WTC11 (cell line): Measurements from ENCODE around the gene TRIM44. TPM values are rescaled to one million over a fixed set of nuclear protein-coding genes. Genes with fewer than 3 reads are reported as not detected.
A peak's percentile ranks its signal among the peaks of the same experiment; 100 is the strongest.

Experiments used
- ATAC-seq: fragments of 200-7000 bp; cut with Tn5 transposase; 2 replicates; pipeline ENCODE4 v1.10.0; 2021; ENCODE audit warnings: mild to moderate bottlenecking, moderate library complexity
- CTCF ChIA-PET: fragments of 300-600 bp; sonication (Branson Sonifier 250); formaldehyde crosslinking; loops from one replicate; lab custom pipeline; 2021; ENCODE audit warnings: antibody characterized with exemption; lab: Charles Lee
- POLR2A ChIA-PET: fragments of 350-600 bp; sonication (Branson Sonifier 250); formaldehyde crosslinking; loops from one replicate; lab custom pipeline; 2021; ENCODE audit warnings: antibody characterized with exemption; lab: Charles Lee
- DNase-seq: peaks from one replicate; pipeline ENCODE4 v3.0.0; 2021; ENCODE audit warnings: low spot score
- H3K27ac Mint-ChIP-seq: 2 replicates; pipeline ENCODE4 v1.8.0; 2021; ENCODE audit warnings: mixed read lengths
- H3K27me3 Mint-ChIP-seq: 2 replicates; pipeline ENCODE4 v1.8.0; 2021; ENCODE audit warnings: low read depth, mild to moderate bottlenecking, moderate library complexity, mixed read lengths
- H3K36me3 Mint-ChIP-seq: 2 replicates; pipeline ENCODE4 v1.8.0; 2021; ENCODE audit warnings: mixed read lengths
- H3K4me1 Mint-ChIP-seq: 2 replicates; pipeline ENCODE4 v1.8.0; 2022; ENCODE audit warnings: mixed read lengths
- H3K4me3 Mint-ChIP-seq: 2 replicates; pipeline ENCODE4 v1.8.0; 2021; ENCODE audit warnings: mild to moderate bottlenecking, moderate library complexity, mixed read lengths
- H3K9me3 Mint-ChIP-seq: 2 replicates; pipeline ENCODE4 v1.8.0; 2021; ENCODE audit warnings: mixed read lengths
- AFF4 ChIP-seq: sonication (generic); formaldehyde crosslinking; IDR thresholded peaks from 2 replicates; pipeline ENCODE4 v1.8.1; 2023; ENCODE audit warnings: mild to moderate bottlenecking, missing genetic modification reagents, borderline replicate concordance
- AR ChIP-seq: fragments of 250-450 bp; sonication (Bioruptor Pico); IDR thresholded peaks from 2 replicates; pipeline ENCODE4 v1.9.0; 2021; ENCODE audit warnings: mild to moderate bottlenecking
- CTCF ChIP-seq: fragments of 200-600 bp; IDR thresholded peaks from 2 replicates; pipeline ENCODE4 v1.8.0; 2022; ENCODE audit warnings: antibody characterized with exemption
- EMX1 ChIP-seq: fragments of 250-450 bp; sonication (Bioruptor Pico); IDR thresholded peaks from 2 replicates; pipeline ENCODE4 v1.8.0; 2021; ENCODE audit warnings: mild to moderate bottlenecking
- ESRRA ChIP-seq: sonication (generic); formaldehyde crosslinking; IDR thresholded peaks from 2 replicates; pipeline ENCODE4 v1.8.1; 2022; ENCODE audit warnings: mild to moderate bottlenecking, missing genetic modification reagents, borderline replicate concordance
- FOXK1 ChIP-seq: sonication (generic); formaldehyde crosslinking; IDR thresholded peaks from 2 replicates; pipeline ENCODE4 v1.8.0; 2022; ENCODE audit warnings: mild to moderate bottlenecking, moderate library complexity, missing genetic modification reagents
- FOXP1 ChIP-seq: sonication (generic); formaldehyde crosslinking; IDR thresholded peaks from 2 replicates; pipeline ENCODE4 v1.8.0; 2022; ENCODE audit warnings: missing genetic modification reagents, mild to moderate bottlenecking, moderate library complexity, borderline replicate concordance
- HMGA2 ChIP-seq: fragments of 250-450 bp; sonication (Bioruptor Pico); IDR thresholded peaks from 2 replicates; pipeline ENCODE4 v1.4.0; 2021; ENCODE audit warnings: mild to moderate bottlenecking, moderate library complexity
- IRF1 ChIP-seq: sonication (generic); formaldehyde crosslinking; IDR thresholded peaks from 2 replicates; pipeline ENCODE4 v1.8.0; 2023; ENCODE audit warnings: missing genetic modification reagents
- JUN ChIP-seq: sonication (generic); formaldehyde crosslinking; IDR thresholded peaks from 2 replicates; pipeline ENCODE4 v1.8.0; 2023; ENCODE audit warnings: mild to moderate bottlenecking, missing genetic modification reagents
- MLX ChIP-seq: sonication (generic); formaldehyde crosslinking; IDR thresholded peaks from 2 replicates; pipeline ENCODE4 v1.8.1; 2023; ENCODE audit warnings: mild to moderate bottlenecking, missing genetic modification reagents, moderate library complexity
- NFE2L1 ChIP-seq: sonication (generic); formaldehyde crosslinking; IDR thresholded peaks from 2 replicates; pipeline ENCODE4 v1.8.1; 2023; ENCODE audit warnings: missing genetic modification reagents
- NFYB ChIP-seq: sonication (generic); formaldehyde crosslinking; conservative IDR thresholded peaks from 2 replicates; pipeline ENCODE4 v1.8.0; 2022; ENCODE audit warnings: low read depth, missing genetic modification reagents
- NR1H2 ChIP-seq: sonication (generic); formaldehyde crosslinking; IDR thresholded peaks from 2 replicates; pipeline ENCODE4 v1.9.0; 2021; ENCODE audit warnings: mild to moderate bottlenecking, moderate library complexity, missing genetic modification reagents
- NR2C2 ChIP-seq: sonication (generic); formaldehyde crosslinking; IDR thresholded peaks from 2 replicates; pipeline ENCODE4 v1.8.0; 2022; ENCODE audit warnings: mild to moderate bottlenecking, missing genetic modification reagents
- TEAD1 ChIP-seq: sonication (generic); formaldehyde crosslinking; IDR thresholded peaks from 2 replicates; pipeline ENCODE4 v1.8.0; 2022; ENCODE audit warnings: mild to moderate bottlenecking, missing genetic modification reagents
- TEAD4 ChIP-seq: sonication (generic); formaldehyde crosslinking; IDR thresholded peaks from 2 replicates; pipeline ENCODE4 v1.8.0; 2022; ENCODE audit warnings: mild to moderate bottlenecking, missing genetic modification reagents
- ZNF219 ChIP-seq: sonication (generic); formaldehyde crosslinking; IDR thresholded peaks from 2 replicates; pipeline ENCODE4 v1.8.0; 2023; ENCODE audit warnings: missing genetic modification reagents, mild to moderate bottlenecking, borderline replicate concordance
- ZNF317 ChIP-seq: sonication (generic); formaldehyde crosslinking; IDR thresholded peaks from 2 replicates; pipeline ENCODE4 v1.8.1; 2023; ENCODE audit warnings: low read depth, mild to moderate bottlenecking, moderate library complexity, missing genetic modification reagents, borderline replicate concordance
- ZSCAN18 ChIP-seq: fragments of 250-450 bp; sonication (Bioruptor Pico); IDR thresholded peaks from 2 replicates; pipeline ENCODE4 v2.1.2; 2022; ENCODE audit warnings: mild to moderate bottlenecking, moderate library complexity
- total RNA-seq: library from RNA; stranded (reverse); gene quantifications from 3 replicates; pipeline ENCODE4 v1.2.3, GENCODE V29; 2021
- TF ChIP-seq, protein P1 (sequence below): sonication (generic); formaldehyde crosslinking; IDR thresholded peaks from 2 replicates; pipeline ENCODE4 v1.8.0; 2022; ENCODE audit warnings: mild to moderate bottlenecking, missing genetic modification reagents

Gene TRIM44
- total RNA-seq, 1 experiment from 2014 or later: 27.4 TPM

DNA sequence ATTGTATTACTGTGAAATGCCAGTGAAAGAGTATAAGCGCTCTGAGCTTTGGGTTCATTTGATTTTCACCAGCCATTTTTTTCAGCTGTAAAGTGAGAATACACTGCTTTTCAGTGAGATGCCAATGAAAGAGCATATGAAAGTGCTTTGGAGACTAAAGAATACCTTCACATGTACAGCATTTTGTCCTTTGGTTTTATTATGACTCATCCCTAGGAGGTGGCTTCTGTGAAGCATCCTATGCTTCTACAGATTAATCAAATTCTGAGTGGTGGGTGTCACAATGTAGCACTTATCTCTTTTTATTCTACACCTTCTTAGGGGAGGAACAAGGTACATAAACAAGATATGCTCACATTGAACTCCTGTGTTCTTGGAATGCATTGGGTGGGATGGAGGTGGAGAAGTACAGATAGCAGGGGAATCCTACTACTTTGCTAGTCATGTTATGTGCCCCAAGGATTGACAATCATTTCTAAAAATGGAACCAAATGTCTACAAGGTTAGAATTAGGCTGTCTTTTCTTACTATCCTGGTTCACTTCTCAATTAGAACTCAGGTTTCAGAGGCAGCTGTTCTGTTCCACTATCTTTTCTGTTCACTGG, 18.7 kb downstream of the TRIM44 start:
- TF ChIP-seq FOXK1 (CRISPR knock-in tag) (no peak), ESRRA (CRISPR knock-in tag) (no peak), TEAD1 (no peak), IRF1 (CRISPR knock-in tag) (no peak), ZNF219 (CRISPR knock-in tag) (no peak), CTCF (no peak), NR2C2 (CRISPR knock-in tag) (no peak), EMX1 (CRISPR knock-in tag) (no peak), JUN (CRISPR knock-in tag) (no peak), HMGA2 (CRISPR knock-in tag) (no peak), FOXP1 (CRISPR knock-in tag) (no peak), AR (CRISPR knock-in tag) (no peak), NR1H2 (no peak), TEAD4 (CRISPR knock-in tag) (no peak)
- TF ChIP-seq, protein P1, sequence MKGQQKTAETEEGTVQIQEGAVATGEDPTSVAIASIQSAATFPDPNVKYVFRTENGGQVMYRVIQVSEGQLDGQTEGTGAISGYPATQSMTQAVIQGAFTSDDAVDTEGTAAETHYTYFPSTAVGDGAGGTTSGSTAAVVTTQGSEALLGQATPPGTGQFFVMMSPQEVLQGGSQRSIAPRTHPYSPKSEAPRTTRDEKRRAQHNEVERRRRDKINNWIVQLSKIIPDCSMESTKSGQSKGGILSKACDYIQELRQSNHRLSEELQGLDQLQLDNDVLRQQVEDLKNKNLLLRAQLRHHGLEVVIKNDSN: no peak
- ATAC-seq (no peak), DNase-seq (no peak)
- Mint-ChIP-seq H3K4me3 (no peak overlapping the region), H3K9me3 (no peaks in the 10 kb centered on the region), H3K27me3 (no peaks in the 10 kb centered on the region), H3K27ac (no peak overlapping the region), H3K36me3 (no peaks in the 10 kb centered on the region; the same call in 1 of the 2 replicates), H3K4me1 (peaks cover 13% of the 10 kb centered on the region)
- POLR2A ChIA-PET: no interaction called here
- CTCF ChIA-PET: no interaction called here

DNA sequence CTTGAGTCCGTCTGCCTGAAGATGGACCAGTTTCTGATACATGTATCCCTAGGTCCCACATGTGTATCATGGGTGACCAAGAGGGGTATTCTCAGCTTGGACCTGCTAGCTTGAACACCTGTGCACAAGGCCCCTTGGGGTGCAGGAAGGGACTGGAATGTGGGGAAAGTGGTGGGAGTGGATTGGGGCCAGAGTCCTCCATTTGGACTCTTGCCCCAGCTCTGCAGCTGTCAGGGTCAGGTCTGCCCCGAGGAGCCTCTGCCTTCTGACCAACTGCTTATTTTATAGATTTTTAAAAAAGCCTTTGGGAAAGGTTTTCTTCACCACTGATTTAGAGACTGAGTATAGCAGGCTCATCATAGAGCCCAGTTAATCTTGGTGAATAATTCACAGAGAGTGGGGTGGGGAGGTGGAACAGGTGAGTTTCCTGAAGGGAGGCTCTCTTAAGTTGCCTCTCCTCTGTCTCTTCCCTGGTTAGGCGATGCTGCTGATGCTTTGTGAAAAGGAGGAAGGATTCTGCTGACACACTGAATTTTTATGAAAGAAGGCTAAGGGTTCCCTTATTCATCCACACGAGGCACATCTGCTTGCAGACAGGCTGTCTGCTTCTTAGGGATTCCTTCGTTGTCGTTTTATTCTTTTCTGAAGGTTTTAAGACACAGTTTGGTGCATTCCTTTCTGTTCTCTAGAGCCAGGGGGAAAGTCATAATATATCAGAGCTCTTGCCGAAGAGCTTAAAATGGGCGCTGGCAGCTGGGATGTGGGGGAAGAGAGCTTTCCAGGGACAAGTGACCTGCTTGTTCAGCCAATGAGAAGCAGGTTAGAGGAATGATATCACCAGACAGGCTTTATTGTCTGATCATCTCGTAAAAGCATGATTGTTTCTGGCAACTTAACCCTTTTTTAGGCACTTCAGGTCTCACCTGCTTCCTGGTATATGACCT, 19.9 kb downstream of the TRIM44 start:
- POLR2A ChIA-PET: no interaction called here
- no peak for DNase-seq
- TF ChIP-seq ESRRA (CRISPR knock-in tag) (no peak), NFYB (CRISPR knock-in tag) (no peak), ZNF317 (CRISPR knock-in tag) (no peak), AFF4 (CRISPR knock-in tag) (no peak), NFE2L1 (no peak), ZSCAN18 (no peak), MLX (CRISPR knock-in tag) (no peak)

More for the DNA sequence above, 19.9 kb downstream of the TRIM44 start:
- peaks cover 6% of the 10 kb centered on the region for H3K36me3 Mint-ChIP-seq
- no peak overlapping the region; the same call in 1 of the 2 replicates for H3K27ac Mint-ChIP-seq
- H3K4me3 Mint-ChIP-seq: no peak overlapping the region
- H3K9me3 Mint-ChIP-seq: no peaks in the 10 kb centered on the region
- CTCF ChIA-PET: interaction anchor here (1.4 to 1.9 kb wide), 2 partner anchors 139 to 374 kb away, joined by 3 to 7 read pairs; no protein-coding TSS in a partner anchor
- peak; percentile 22; the same call in 1 of the 2 replicates for ATAC-seq
- no peaks in the 10 kb centered on the region for H3K27me3 Mint-ChIP-seq
- H3K4me1 Mint-ChIP-seq: peaks cover 13% of the 10 kb centered on the region
